ENCODE results near the gene EVX1.
A peak's percentile ranks its signal among the peaks of the same experiment; 100 is the strongest.

The EVX1 gene

DNA sequence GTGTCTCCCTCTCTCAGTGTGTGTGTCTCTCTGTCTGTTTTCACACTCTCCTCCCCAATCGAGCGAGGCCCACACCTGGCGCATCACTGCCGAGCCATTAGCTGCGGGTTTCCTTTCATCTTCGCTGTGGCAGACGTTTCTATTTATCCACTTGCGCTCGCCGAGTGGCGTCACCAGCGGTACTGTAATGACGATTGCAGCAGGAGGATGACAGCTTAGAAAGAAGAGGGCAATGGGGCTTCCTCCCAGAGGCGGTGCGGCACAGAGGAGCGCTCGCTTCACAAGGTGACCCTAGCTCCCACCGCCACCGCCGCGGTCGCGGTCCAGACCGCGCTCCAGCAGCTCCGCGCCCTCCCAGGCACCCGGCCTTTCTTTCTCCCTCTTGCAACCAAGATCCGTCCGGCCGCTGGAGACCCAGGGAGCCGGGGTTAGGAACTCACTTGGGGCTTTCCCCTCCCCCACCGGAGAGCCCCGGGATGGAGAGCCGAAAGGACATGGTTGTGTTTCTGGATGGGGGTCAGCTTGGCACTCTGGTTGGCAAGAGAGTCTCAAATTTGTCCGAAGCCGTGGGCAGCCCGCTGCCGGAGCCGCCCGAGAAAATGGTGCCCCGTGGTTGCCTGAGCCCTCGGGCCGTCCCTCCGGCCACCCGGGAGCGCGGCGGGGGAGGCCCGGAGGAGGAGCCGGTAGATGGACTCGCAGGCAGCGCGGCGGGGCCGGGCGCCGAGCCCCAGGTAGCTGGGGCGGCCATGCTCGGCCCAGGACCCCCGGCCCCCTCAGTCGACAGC lies at the start of gene EVX1:
Gene EVX1 (plus strand): TSS at position 248 of the 785 bp plus-strand sequence. CDS start 229 bp downstream, at position 477.
- DNase-seq, result no peak

- no peak for DNase-seq
Observed at GRCh38 chr7:27193335-27194001, 49.1 kb upstream of the EVX1 start.

DNA sequence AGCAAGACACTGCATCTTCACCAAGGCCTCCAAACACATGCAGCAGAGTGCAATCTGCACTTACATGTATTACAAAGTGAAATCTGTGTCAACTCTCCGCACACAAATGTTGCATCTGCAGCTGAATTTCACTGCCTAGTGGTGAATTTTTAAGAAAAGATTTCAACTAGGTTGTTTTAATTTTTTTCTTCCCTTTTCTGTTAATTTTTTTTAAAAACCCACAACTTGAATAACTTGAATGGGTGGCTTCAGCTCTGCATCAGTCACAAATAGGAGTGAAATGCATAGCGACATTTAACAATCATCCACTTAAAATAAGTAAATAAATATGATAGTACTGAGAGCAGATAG lies 48.6 kb upstream of the EVX1 start:
- DNase-seq, result no peak

DNA sequence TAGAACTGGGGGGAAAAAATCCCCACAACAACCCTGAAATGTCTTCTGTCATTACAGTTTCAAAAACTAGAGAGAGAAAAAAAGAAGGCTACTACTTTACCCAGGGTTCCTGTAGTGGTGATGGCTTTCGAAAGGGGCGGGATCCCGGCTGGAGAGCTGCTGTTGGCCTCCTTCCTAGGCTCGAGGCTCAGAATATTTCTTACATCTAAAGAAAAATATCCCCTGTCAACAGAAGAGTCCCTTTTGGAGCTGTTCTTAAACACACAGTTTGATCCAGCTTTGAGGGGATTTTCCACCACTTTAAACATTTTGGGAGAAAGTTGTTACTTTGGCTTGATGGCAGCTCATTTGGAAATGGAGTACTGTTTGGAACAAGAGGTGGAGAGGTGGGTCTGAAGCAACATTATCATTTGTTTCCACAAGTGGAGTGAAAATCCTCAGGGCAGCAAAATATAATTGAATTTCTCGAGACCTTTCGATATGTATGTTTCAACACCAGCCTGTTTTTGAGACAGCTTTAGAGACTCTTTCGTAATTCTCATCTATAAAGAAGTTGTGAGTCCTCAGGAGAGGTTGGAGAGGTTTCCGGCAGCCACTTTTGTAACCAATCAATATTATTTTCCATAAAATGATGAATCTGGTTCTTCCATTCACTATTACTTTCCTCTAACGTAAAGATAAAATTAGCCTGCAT lies 47.8 kb upstream of the EVX1 start:
- DNase-seq, result no peak

GRCh38 chr7:27196287-27196767 lies 46.3 kb upstream of the EVX1 start:
- peak; percentile 56 for DNase-seq

DNA sequence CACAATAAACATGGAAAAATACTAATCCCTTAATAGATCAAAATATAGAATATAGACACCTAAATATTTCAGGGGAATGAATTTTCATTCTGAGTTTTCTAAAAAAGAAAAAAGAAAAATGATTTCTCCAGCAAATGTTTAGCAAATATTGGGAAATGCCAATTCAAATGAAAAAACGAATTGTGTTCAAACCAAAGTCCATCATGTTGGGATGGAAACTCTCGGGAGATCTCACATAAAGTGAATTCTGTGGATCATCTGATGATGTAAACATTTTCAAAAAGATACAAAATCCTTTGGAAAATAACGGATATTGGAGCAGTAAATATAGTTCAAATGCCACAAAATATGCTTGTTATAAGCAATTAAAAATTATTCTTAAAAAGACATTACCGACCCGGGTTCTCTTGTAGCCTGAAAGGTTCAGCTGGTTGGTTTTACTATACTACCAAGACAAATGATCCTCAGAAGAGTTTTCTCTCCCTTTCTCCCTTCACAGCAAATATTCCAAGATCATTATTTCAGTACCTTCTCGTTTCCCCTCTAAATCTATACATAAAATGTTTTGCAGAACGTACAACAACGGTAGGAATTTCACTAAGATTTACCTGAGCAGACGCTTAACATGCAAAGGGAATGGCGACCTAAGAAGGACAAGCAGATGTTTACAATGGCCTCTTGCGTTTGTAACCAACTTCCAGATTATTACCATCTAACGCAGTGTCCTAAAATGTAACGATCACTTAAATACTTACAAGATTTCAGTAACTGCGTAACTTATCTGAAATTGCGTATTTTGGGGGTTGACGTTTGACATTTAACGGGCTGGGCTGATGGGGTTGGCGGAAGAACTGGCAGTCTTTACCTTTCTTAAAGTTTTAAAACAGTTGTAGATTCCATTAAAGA lies 45.2 kb upstream of the EVX1 start:
- DNase-seq, result no peak

- DNase-seq, result no peak
Observed at GRCh38 chr7:27198138-27198841, 44.3 kb upstream of the EVX1 start.

DNA sequence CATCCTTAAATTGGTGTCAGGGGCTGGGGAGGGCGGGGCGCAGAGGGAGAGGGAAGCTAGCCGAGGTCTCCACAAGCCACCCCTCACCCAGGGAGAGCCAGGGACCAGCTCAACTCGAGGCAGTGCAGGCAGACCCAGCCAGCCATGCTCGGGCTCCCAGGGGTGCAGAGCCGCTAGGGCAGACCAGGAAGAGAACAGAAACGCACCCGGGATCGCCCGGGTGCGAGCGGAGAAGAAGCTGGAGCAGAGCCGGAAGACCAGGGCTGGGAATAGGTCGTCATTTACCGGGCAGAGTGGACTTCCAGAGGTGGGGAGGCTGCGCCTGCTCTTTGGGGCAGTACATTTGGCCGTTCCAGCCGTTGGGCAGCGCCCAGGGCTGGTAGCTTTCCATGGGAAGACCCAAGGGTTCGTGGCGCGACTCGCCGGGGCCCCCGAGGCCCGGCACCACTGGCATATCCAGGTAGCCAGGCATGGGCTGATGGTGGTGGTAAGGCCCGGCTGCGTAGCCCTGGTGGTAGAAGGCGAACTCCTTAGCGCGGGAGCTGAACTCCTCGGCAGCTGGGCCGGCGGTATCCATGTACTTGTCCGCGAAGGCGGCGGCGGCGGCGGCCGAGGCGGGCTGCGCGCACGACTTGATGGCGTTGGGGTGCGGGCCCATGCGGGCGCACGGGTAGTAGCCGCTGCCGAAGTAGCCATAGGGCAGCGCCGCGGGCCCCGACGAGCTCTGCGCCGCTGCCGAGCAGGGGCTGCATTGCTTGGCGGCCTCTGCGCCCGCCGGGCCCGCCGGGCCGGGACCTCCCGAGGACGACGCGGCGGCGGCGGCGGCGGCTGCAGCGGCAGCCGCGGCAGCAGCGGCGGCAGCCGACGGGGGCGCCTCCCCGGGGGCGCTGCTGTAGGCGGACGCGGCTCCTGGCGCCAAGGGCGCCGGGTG lies 43.5 kb upstream of the EVX1 start:
- DNase-seq, result no peak

GRCh38 chr7:27199849-27200760 lies 42.5 kb upstream of the EVX1 start, which contains the start of gene HOXA13:
Gene HOXA13, minus strand, starts transcription at chr7:27200091. Its CDS starts 14 bp downstream, at chr7:27200077.
- DNase-seq, result no peak

- DNase-seq, result no peak
Observed at GRCh38 chr7:27200761-27201579, 41.6 kb upstream of the EVX1 start.

DNA sequence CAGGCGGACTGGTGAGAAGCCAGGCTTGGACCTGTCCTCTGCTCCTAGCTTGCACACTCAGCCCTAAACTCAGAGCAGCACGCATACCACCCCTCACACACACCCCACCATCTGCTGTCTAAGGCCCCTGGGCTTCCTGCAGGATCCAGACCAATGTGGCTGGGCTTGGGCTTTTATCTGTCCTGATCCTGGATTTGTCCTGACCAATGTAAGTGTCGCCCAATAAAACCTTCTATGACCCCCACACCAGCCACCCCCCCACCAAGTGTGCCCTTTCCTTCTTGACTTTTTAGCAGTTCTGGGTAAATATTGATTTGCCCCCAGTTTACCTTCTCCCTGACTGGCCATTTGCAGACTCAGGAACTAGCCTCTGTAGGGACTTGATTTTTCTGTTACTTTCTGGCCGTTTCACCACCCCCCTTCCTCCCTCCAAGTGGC lies 41.0 kb upstream of the EVX1 start:
- DNase-seq, result no peak

DNA sequence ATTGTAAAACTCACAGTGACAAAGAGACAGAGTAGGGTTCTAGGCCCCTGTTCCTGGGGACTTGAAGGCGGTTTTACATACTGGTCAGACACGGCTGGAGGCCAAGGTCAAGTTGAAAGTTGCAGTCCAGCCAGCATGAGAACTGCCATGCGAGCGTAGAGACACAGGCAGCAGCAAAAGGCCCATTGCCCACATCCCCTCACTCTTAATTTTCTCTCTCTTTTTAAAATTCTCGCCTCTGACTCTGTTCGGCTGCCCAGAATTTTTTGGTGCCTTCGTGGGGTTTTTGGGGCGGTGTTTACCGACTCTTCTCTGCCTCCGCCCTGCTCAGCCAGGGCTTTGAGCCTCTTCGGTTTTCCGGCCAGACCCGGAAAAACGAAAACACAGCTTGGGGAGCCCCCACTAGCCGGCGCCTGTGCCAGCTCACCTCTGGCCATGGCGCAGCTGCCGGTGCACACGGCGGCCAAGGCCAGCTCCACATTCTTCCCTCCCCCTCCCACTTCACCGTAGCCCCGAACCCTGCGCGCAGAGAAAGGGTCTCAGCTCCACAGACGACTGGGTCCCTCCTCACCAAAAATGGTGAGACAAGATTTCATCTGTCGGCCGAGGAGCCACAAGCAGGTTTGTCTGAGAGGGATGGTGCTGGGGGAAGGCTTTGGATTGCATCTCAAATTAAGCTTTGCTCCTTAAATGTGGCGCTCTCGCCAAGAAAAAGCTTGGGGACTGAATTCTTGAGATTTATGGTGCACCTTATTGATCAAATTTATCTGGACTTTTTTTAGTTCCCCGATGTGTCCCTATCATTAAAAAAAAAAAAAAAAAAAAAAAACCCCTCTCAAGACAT lies 40.4 kb upstream of the EVX1 start:
- DNase-seq, result no peak

DNA sequence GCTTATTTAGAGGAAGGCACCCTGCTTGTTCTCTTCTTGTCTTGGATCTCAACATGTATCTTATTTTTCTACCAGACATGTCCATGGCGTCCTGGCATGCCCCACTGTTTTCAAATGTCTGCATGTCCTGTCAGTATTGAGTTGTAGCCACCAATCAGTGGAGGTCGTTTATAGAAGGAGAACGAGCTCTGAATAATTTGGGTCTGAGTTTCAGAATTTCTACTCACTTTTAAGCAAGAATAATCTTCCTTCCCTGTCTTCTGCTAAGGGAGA lies 39.8 kb upstream of the EVX1 start:
- no peak for DNase-seq

GRCh38 chr7:27203365-27203953 lies 39.1 kb upstream of the EVX1 start:
- no peak for DNase-seq

GRCh38 chr7:27203964-27204594 lies 38.5 kb upstream of the EVX1 start:
- DNase-seq, result no peak

- DNase-seq, result no peak
Observed at GRCh38 chr7:27204851-27205322, 37.7 kb upstream of the EVX1 start.
